ENCODE results near the gene PLIN5.

The PLIN5 gene

GRCh38 chr19:4504891-4505569 is 30.0 kb downstream of the PLIN5 start:
- Histone ChIP-seq H3K27ac (ENCODE audit: insufficient read depth, low read length, poor library complexity, severe bottlenecking) (no peak overlapping the region), H3K9me3 (ENCODE audit: control insufficient read depth, low read length) (no peaks in the 10 kb centered on the region), H3K4me1 (ENCODE audit: control insufficient read depth, insufficient read depth, low read length, poor library complexity, severe bottlenecking) (no peaks in the 10 kb centered on the region), H3K4me3 (ENCODE audit: insufficient read depth, low read depth, low read length, poor library complexity, severe bottlenecking) (no peak overlapping the region), H3K27me3 (replicated peaks; ENCODE audit: control insufficient read depth, insufficient read depth, low read length, poor library complexity, severe bottlenecking) (no peaks in the 10 kb centered on the region), H3K36me3 (ENCODE audit: control insufficient read depth, insufficient read depth, low read length) (peaks cover 15% of the 10 kb centered on the region)
- DNase-seq, result no peak

- H3K4me3 ChIP-seq (ENCODE audit: insufficient read depth, low read depth, low read length, poor library complexity, severe bottlenecking), result no peak overlapping the region
- no peaks in the 10 kb centered on the region for H3K27me3 ChIP-seq (replicated peaks; ENCODE audit: control insufficient read depth, insufficient read depth, low read length, poor library complexity, severe bottlenecking)
- DNase-seq, result no peak
- H3K9me3 ChIP-seq (ENCODE audit: control insufficient read depth, low read length), result no peaks in the 10 kb centered on the region
- H3K36me3 ChIP-seq (ENCODE audit: control insufficient read depth, insufficient read depth, low read length), result peaks cover 15% of the 10 kb centered on the region
- H3K27ac ChIP-seq (ENCODE audit: insufficient read depth, low read length, poor library complexity, severe bottlenecking), result no peak overlapping the region
- H3K4me1 ChIP-seq (ENCODE audit: control insufficient read depth, insufficient read depth, low read length, poor library complexity, severe bottlenecking), result no peaks in the 10 kb centered on the region
These were observed 30.7 kb downstream of the PLIN5 start for GRCh38 chr19:4504297-4504701.

DNA sequence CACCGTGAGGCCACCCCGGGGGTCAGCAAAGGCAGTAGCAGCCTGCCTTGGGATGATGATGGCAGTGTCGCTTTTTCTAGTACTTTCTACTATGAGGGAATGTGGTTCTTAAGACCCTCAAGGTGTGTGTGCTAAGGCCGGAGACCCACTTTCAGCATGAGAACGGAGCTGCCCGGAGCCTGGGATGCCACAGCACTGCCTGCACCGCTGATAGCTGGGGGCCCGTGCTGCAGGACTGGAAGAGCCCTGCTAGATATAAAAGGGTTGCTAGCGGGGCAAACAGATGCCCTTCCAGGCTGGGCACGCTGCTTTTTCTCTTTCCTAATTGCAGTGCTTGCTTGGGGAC is 31.2 kb downstream of the PLIN5 start:
- peaks cover 15% of the 10 kb centered on the region for H3K36me3 ChIP-seq (ENCODE audit: control insufficient read depth, insufficient read depth, low read length)
- H3K27ac ChIP-seq (ENCODE audit: insufficient read depth, low read length, poor library complexity, severe bottlenecking), result no peak overlapping the region
- no peaks in the 10 kb centered on the region for H3K9me3 ChIP-seq (ENCODE audit: control insufficient read depth, low read length)

DNA sequence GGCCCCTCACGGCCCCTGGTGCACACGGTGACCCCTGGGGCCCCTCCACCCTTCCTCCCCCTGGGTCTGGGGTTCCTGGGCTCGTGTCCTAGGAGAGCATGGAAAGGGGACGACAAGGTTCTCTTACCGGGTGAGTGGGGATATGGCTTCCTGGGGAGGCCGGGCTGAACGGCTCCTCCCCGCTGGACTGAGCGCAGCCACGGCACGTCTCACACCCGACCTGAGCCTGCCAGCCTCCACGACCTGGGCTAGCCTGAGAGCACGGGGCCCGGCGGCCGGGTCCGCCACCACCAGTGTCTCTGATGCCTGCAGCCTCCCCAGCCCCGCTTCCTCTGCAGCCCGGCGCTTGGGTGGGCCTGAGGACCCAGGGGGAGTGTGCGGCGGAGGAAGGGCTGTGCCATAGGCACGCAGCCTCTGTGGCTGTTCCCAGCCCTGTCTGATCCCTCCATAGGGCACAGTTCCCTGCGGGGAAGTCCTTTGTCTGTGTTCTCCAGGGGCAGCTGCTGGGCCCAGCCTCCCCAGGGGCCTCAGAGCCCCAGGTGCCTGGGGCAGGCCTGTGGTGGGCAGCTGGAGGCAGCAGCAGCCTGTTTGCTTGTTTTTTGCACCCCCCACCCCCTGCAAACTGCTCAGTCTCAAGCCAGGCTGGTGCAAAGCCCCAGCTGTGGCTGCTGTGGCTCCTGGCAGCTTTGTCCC is 31.7 kb downstream of the PLIN5 start:
- Histone ChIP-seq H3K36me3 (ENCODE audit: control insufficient read depth, insufficient read depth, low read length) (peaks cover 17% of the 10 kb centered on the region), H3K4me1 (ENCODE audit: control insufficient read depth, insufficient read depth, low read length, poor library complexity, severe bottlenecking) (no peaks in the 10 kb centered on the region)

More for the DNA sequence above, 31.2 kb downstream of the PLIN5 start:
- Histone ChIP-seq H3K4me1 (ENCODE audit: control insufficient read depth, insufficient read depth, low read length, poor library complexity, severe bottlenecking) (no peaks in the 10 kb centered on the region), H3K27me3 (replicated peaks; ENCODE audit: control insufficient read depth, insufficient read depth, low read length, poor library complexity, severe bottlenecking) (no peaks in the 10 kb centered on the region), H3K4me3 (ENCODE audit: insufficient read depth, low read depth, low read length, poor library complexity, severe bottlenecking) (no peak overlapping the region)
- DNase-seq, result no peak

DNA sequence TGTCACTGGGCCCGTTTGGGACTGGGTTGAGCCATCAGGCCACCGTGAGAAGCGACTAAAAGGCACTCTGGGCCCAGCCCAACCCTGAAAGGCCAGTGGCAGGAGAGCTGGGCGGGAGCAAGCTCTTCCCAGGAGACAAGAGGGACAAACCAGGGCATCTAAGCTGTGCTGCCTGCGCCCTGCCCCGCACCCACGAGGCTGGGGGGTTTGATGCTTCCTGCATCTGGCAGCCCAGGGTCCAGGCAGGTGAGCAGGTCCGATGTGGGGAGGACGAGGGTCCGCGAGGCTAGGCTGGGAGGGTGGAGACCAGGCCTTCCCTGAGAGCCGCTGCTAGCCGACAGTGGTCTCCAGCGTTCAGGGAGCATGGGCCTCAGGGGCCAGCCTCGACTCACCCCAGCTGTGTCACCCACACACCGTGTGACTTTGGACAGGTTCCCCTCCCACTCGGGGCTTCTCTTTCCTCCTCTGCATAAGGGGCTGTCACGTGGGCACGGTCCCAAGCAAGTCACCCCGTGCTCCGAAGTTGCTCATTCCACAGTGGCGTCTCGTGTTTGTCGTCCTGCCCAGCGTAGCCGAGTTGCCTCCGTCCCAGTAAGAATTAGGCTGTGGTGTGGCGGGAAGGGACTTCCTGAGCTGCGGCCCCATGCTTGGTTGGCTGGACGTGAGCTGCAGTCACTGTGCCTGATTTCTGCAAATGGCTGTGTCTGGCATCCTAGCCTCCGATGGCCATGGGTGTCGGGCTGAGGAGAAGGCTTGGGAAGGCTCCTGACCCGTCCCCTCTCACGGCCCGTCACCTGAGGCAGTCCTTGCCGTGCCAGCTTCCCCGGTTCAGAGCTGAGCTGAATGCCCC is 32.5 kb downstream of the PLIN5 start:
- H3K4me3 ChIP-seq (ENCODE audit: insufficient read depth, low read depth, low read length, poor library complexity, severe bottlenecking), result no peak overlapping the region
- H3K4me1 ChIP-seq (ENCODE audit: control insufficient read depth, insufficient read depth, low read length, poor library complexity, severe bottlenecking), result no peaks in the 10 kb centered on the region
- H3K27me3 ChIP-seq (replicated peaks; ENCODE audit: control insufficient read depth, insufficient read depth, low read length, poor library complexity, severe bottlenecking), result no peaks in the 10 kb centered on the region
- no peak for DNase-seq
- H3K9me3 ChIP-seq (ENCODE audit: control insufficient read depth, low read length), result no peaks in the 10 kb centered on the region
- peaks cover 23% of the 10 kb centered on the region for H3K36me3 ChIP-seq (ENCODE audit: control insufficient read depth, insufficient read depth, low read length)
- no peak overlapping the region for H3K27ac ChIP-seq (ENCODE audit: insufficient read depth, low read length, poor library complexity, severe bottlenecking)

More for the DNA sequence above, 31.7 kb downstream of the PLIN5 start:
- no peak for DNase-seq
- H3K4me3 ChIP-seq (ENCODE audit: insufficient read depth, low read depth, low read length, poor library complexity, severe bottlenecking), result no peak overlapping the region
- no peaks in the 10 kb centered on the region for H3K9me3 ChIP-seq (ENCODE audit: control insufficient read depth, low read length)
- H3K27ac ChIP-seq (ENCODE audit: insufficient read depth, low read length, poor library complexity, severe bottlenecking), result no peak overlapping the region
- H3K27me3 ChIP-seq (replicated peaks; ENCODE audit: control insufficient read depth, insufficient read depth, low read length, poor library complexity, severe bottlenecking), result no peaks in the 10 kb centered on the region

GRCh38 chr19:4501691-4502090 is 33.3 kb downstream of the PLIN5 start:
- H3K4me3 ChIP-seq (ENCODE audit: insufficient read depth, low read depth, low read length, poor library complexity, severe bottlenecking), result no peak overlapping the region
- no peaks in the 10 kb centered on the region for H3K27me3 ChIP-seq (replicated peaks; ENCODE audit: control insufficient read depth, insufficient read depth, low read length, poor library complexity, severe bottlenecking)
- no peak overlapping the region for H3K27ac ChIP-seq (ENCODE audit: insufficient read depth, low read length, poor library complexity, severe bottlenecking)
- DNase-seq, result no peak
- H3K9me3 ChIP-seq (ENCODE audit: control insufficient read depth, low read length), result no peaks in the 10 kb centered on the region
- no peaks in the 10 kb centered on the region for H3K4me1 ChIP-seq (ENCODE audit: control insufficient read depth, insufficient read depth, low read length, poor library complexity, severe bottlenecking)
- peaks cover 23% of the 10 kb centered on the region for H3K36me3 ChIP-seq (ENCODE audit: control insufficient read depth, insufficient read depth, low read length)

DNA sequence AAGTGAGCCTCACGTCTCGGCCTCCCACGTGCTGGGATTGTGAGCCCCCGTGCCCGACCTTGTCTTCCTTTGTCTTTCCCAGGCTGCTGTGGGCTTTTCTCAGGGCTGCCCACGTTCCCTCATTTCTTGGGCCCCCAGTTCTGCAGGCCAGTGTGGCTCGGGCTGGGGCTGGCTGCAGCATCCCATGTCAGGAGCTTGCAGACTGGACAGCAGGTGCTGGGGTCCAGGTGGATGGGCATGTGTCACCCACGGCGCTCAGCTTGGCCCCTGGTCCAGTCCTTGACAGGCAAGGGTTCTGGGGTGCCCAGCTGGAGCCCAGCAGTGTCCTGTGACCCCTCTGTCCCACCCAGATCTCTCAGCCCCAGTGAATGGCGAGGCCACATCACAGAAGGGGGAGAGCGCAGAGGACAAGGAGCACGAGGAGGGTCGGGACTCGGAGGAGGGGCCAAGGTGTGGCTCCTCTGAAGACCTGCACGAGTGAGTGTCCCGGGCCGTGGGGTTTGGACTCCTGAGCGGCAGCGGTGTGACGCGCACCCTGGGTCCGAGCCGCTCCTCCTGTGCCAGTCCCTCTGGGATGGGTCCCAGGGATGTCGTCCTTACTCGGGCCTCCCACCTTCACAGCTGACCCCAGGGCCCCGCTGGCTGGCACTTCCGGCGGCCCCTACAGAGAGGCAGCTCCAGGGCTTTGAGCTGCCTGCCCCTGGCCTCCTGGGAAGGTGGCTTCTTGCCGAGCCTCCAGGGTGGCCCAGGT is 34.0 kb downstream of the PLIN5 start:
- DNase-seq, result no peak
- Histone ChIP-seq H3K36me3 (ENCODE audit: control insufficient read depth, insufficient read depth, low read length) (peaks cover 28% of the 10 kb centered on the region), H3K4me1 (ENCODE audit: control insufficient read depth, insufficient read depth, low read length, poor library complexity, severe bottlenecking) (no peaks in the 10 kb centered on the region), H3K27ac (ENCODE audit: insufficient read depth, low read length, poor library complexity, severe bottlenecking) (no peak overlapping the region), H3K4me3 (ENCODE audit: insufficient read depth, low read depth, low read length, poor library complexity, severe bottlenecking) (no peak overlapping the region), H3K27me3 (replicated peaks; ENCODE audit: control insufficient read depth, insufficient read depth, low read length, poor library complexity, severe bottlenecking) (no peaks in the 10 kb centered on the region), H3K9me3 (ENCODE audit: control insufficient read depth, low read length) (no peaks in the 10 kb centered on the region)

DNA sequence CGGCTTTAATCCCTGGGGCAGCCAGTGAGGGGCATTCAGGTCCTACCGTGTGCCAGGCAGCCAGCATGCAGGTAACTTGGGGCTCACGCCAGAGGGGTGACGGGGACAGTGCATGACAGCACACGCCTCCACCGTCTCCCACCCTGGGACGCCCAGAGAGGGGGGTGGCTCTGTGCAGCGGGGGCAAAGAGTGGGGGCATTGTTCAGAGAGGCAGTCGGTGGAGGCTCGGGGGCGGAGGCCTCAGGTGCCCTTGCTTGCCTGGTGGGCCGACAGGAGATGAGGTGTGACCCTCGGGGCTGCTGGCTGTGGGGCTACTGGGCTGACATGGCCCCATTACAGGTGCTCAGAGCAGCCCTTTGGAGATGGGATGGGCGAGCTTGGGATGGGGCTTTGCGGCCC is 35.2 kb downstream of the PLIN5 start:
- Histone ChIP-seq H3K9me3 (ENCODE audit: control insufficient read depth, low read length) (no peaks in the 10 kb centered on the region), H3K27me3 (replicated peaks; ENCODE audit: control insufficient read depth, insufficient read depth, low read length, poor library complexity, severe bottlenecking) (no peaks in the 10 kb centered on the region), H3K27ac (ENCODE audit: insufficient read depth, low read length, poor library complexity, severe bottlenecking) (no peak overlapping the region), H3K36me3 (ENCODE audit: control insufficient read depth, insufficient read depth, low read length) (peaks cover 36% of the 10 kb centered on the region), H3K4me3 (ENCODE audit: insufficient read depth, low read depth, low read length, poor library complexity, severe bottlenecking) (no peak overlapping the region), H3K4me1 (ENCODE audit: control insufficient read depth, insufficient read depth, low read length, poor library complexity, severe bottlenecking) (no peaks in the 10 kb centered on the region)
- no peak for DNase-seq

DNA sequence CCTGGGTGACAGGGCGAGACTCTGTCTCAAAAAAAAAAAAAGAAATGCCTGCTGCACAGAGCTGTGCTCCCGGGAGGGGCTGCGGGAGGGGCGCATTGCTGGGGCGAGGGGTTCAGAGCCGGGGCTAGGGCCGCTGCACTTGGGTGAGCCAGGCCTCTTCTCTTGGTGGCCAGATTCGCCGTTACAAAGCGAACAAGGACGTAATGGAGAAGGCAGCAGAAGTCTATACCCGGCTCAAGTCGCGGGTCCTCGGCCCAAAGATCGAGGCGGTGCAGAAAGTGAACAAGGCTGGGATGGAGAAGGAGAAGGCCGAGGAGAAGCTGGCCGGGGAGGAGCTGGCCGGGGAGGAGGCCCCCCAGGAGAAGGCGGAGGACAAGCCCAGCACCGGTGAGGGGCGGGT is 35.7 kb downstream of the PLIN5 start:
- Histone ChIP-seq H3K27me3 (replicated peaks; ENCODE audit: control insufficient read depth, insufficient read depth, low read length, poor library complexity, severe bottlenecking) (no peaks in the 10 kb centered on the region), H3K4me3 (ENCODE audit: insufficient read depth, low read depth, low read length, poor library complexity, severe bottlenecking) (no peak overlapping the region), H3K4me1 (ENCODE audit: control insufficient read depth, insufficient read depth, low read length, poor library complexity, severe bottlenecking) (no peaks in the 10 kb centered on the region), H3K9me3 (ENCODE audit: control insufficient read depth, low read length) (no peaks in the 10 kb centered on the region), H3K36me3 (ENCODE audit: control insufficient read depth, insufficient read depth, low read length) (peaks cover 42% of the 10 kb centered on the region), H3K27ac (ENCODE audit: insufficient read depth, low read length, poor library complexity, severe bottlenecking) (no peak overlapping the region)
- DNase-seq, result no peak
